Measurements from ENCODE around the gene OTULIN.

The OTULIN gene

GRCh38 chr5:14748180-14748900, 83.8 kb downstream of the OTULIN start:
- no peak overlapping the region for H3K27ac Mint-ChIP-seq
- H3K27me3 Mint-ChIP-seq (ENCODE audit: low read depth, poor library complexity), result peaks cover 12% of the 10 kb centered on the region
- no peaks in the 10 kb centered on the region for H3K9me3 Mint-ChIP-seq
- H3K36me3 Mint-ChIP-seq (ENCODE audit: low read depth), result no peaks in the 10 kb centered on the region
- peaks cover 32% of the 10 kb centered on the region for H3K4me1 Mint-ChIP-seq
- H3K4me3 Mint-ChIP-seq, result no peak overlapping the region
- TF ChIP-seq CTCF (IDR thresholded peaks at IDR 0.05), result no peak
- DNase-seq, result no peak

Data from nephron progenitor cell (in vitro differentiated cells).